ENCODE data around the gene SBK2. TPM values are rescaled to one million over a fixed set of nuclear protein-coding genes. Genes with fewer than 3 reads are reported as not detected.

Gene SBK2
- total and polyA plus RNA-seq, 9 of the 15 experiments (the other 6 are each of a cell fraction or from before 2014, with no cell fraction given), result not detected

DNA sequence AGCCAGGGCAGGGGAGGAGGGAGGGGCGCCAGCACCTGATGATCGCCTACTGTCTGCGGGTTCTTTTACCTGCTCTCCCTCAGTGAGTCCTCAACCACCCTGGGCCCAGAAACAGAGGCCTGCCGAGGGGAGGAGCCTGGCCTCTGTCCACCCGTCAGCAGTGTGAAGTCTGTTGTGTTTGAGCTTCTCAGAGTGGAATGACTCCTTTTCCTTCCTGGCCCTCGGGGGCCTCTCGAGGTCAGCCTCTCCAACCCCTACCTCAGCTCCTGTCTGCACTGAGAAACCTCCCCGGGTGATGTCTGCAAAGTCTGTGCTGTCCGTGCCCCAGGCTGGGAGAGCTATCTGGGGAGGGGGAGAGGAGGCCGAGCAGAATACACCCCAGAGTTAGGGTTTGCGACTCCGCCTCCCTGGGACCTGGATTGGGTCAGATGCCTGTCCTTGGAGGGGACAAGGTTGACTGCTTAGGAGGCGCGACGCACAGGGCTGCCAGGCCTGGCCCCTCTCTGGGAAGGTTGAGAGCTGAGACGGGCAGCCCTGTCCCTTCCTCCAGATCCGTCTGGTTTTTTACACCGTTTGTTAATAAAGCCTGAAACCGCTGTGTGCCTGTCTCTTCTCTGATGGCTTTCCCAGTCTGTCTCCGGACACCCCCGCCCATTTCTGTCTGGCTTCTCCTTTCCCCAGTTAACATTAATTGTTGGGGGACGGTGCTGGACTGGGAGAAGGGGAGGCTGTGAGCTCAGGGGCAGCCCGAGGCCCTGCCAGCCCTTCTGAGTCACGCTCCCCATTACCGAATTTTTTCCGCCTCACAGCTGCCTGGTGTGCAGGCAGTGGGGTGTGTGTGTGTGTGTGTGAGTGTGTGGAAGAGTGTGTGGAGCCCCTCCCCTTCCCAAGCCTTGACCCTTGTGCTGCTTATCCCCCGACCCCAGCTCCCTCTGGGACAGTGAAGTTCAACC, 49.7 kb downstream of the SBK2 start (continued):
- TF ChIP-seq, protein P1, sequence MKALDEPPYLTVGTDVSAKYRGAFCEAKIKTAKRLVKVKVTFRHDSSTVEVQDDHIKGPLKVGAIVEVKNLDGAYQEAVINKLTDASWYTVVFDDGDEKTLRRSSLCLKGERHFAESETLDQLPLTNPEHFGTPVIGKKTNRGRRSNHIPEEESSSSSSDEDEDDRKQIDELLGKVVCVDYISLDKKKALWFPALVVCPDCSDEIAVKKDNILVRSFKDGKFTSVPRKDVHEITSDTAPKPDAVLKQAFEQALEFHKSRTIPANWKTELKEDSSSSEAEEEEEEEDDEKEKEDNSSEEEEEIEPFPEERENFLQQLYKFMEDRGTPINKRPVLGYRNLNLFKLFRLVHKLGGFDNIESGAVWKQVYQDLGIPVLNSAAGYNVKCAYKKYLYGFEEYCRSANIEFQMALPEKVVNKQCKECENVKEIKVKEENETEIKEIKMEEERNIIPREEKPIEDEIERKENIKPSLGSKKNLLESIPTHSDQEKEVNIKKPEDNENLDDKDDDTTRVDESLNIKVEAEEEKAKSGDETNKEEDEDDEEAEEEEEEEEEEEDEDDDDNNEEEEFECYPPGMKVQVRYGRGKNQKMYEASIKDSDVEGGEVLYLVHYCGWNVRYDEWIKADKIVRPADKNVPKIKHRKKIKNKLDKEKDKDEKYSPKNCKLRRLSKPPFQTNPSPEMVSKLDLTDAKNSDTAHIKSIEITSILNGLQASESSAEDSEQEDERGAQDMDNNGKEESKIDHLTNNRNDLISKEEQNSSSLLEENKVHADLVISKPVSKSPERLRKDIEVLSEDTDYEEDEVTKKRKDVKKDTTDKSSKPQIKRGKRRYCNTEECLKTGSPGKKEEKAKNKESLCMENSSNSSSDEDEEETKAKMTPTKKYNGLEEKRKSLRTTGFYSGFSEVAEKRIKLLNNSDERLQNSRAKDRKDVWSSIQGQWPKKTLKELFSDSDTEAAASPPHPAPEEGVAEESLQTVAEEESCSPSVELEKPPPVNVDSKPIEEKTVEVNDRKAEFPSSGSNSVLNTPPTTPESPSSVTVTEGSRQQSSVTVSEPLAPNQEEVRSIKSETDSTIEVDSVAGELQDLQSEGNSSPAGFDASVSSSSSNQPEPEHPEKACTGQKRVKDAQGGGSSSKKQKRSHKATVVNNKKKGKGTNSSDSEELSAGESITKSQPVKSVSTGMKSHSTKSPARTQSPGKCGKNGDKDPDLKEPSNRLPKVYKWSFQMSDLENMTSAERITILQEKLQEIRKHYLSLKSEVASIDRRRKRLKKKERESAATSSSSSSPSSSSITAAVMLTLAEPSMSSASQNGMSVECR (CRISPR knock-in tag; IDR thresholded peaks at IDR 0.05), result no peak
- TF ChIP-seq, protein P2, sequence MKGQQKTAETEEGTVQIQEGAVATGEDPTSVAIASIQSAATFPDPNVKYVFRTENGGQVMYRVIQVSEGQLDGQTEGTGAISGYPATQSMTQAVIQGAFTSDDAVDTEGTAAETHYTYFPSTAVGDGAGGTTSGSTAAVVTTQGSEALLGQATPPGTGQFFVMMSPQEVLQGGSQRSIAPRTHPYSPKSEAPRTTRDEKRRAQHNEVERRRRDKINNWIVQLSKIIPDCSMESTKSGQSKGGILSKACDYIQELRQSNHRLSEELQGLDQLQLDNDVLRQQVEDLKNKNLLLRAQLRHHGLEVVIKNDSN (CRISPR knock-in tag; IDR thresholded peaks at IDR 0.05), result peak; percentile 27; the same call in 1 of the 2 replicates
- TF ChIP-seq ZNF133 (CRISPR knock-in tag; IDR thresholded peaks at IDR 0.05) (no peak), TEAD2 (tag; IDR thresholded peaks at IDR 0.05) (no peak), PTTG1 (tag; IDR thresholded peaks at IDR 0.05; ENCODE audit: low read depth) (no peak), RBFOX2 (IDR thresholded peaks at IDR 0.05; ENCODE audit: low read depth, low read length) (0 out of 2 replicates have a peak, but pooled peaks have one; percentile 4), RAD51 (IDR thresholded peaks at IDR 0.05; ENCODE audit: borderline replicate concordance, low read depth) (no peak), HNRNPLL (IDR thresholded peaks at IDR 0.05; ENCODE audit: low read depth, low read length, poor library complexity, severe bottlenecking) (no peak), ZNF583 (CRISPR knock-in tag; IDR thresholded peaks at IDR 0.05) (no peak), SUPT5H (IDR thresholded peaks at IDR 0.05) (0 out of 2 replicates have a peak, but pooled peaks have one; percentile 24), ZKSCAN3 (CRISPR knock-in tag; IDR thresholded peaks at IDR 0.05) (no peak), FOXK1 (CRISPR knock-in tag; IDR thresholded peaks at IDR 0.05; ENCODE audit: borderline replicate concordance) (no peak), STAT5B (CRISPR knock-in tag; IDR thresholded peaks at IDR 0.05) (no peak), ZFP1 (CRISPR knock-in tag; IDR thresholded peaks at IDR 0.05) (no peak), ZC3H11A (IDR thresholded peaks at IDR 0.05; ENCODE audit: low read depth, low read length) (no peak)
- TF ChIP-seq, protein P3, sequence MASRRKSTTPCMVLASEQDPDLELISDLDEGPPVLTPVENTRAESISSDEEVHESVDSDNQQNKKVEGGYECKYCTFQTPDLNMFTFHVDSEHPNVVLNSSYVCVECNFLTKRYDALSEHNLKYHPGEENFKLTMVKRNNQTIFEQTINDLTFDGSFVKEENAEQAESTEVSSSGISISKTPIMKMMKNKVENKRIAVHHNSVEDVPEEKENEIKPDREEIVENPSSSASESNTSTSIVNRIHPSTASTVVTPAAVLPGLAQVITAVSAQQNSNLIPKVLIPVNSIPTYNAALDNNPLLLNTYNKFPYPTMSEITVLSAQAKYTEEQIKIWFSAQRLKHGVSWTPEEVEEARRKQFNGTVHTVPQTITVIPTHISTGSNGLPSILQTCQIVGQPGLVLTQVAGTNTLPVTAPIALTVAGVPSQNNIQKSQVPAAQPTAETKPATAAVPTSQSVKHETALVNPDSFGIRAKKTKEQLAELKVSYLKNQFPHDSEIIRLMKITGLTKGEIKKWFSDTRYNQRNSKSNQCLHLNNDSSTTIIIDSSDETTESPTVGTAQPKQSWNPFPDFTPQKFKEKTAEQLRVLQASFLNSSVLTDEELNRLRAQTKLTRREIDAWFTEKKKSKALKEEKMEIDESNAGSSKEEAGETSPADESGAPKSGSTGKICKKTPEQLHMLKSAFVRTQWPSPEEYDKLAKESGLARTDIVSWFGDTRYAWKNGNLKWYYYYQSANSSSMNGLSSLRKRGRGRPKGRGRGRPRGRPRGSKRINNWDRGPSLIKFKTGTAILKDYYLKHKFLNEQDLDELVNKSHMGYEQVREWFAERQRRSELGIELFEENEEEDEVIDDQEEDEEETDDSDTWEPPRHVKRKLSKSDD (conservative IDR thresholded peaks at IDR 0.05; ENCODE audit: low read length), result no peak
- TF ChIP-seq, protein P4, sequence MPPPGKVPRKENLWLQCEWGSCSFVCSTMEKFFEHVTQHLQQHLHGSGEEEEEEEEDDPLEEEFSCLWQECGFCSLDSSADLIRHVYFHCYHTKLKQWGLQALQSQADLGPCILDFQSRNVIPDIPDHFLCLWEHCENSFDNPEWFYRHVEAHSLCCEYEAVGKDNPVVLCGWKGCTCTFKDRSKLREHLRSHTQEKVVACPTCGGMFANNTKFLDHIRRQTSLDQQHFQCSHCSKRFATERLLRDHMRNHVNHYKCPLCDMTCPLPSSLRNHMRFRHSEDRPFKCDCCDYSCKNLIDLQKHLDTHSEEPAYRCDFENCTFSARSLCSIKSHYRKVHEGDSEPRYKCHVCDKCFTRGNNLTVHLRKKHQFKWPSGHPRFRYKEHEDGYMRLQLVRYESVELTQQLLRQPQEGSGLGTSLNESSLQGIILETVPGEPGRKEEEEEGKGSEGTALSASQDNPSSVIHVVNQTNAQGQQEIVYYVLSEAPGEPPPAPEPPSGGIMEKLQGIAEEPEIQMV (tag; conservative IDR thresholded peaks at IDR 0.05; ENCODE audit: low read depth), result no peak
